HG03060 (cell line): ENCODE measurements around the gene UBXN6.

Experiments used
- ATAC-seq: cut with Tn5 transposase; IDR thresholded peaks from one replicate; pipeline ENCODE4 v1.9.1; 2021; ENCODE audit warnings: low read depth, moderate number of reproducible peaks; ENCODE audit not compliant: unreplicated experiment

Gene UBXN6

GRCh38 chr19:4413588-4413987 is 44.0 kb downstream of the UBXN6 start:
- no peak for ATAC-seq

- no peak for ATAC-seq
Measured at GRCh38 chr19:4409123-4409933, 48.3 kb downstream of the UBXN6 start.

- no peak for ATAC-seq
Measured at GRCh38 chr19:4406626-4407025, 51.0 kb downstream of the UBXN6 start.

GRCh38 chr19:4405977-4406376 is 51.6 kb downstream of the UBXN6 start:
- no peak for ATAC-seq

- ATAC-seq: no peak
Measured at GRCh38 chr19:4403005-4403761, 54.4 kb downstream of the UBXN6 start.

GRCh38 chr19:4402171-4403004 is 55.2 kb downstream of the UBXN6 start, which contains the start of gene CHAF1A:
Gene CHAF1A (plus strand): TSS chr19:4402640. CDS start chr19:4402763, 123 bp downstream.
- ATAC-seq: peak; percentile 85

GRCh38 chr19:4401769-4402170 is 55.8 kb downstream of the UBXN6 start:
- no peak for ATAC-seq

GRCh38 chr19:4400135-4400936 is 57.3 kb downstream of the UBXN6 start, which contains the start of gene SH3GL1:
Gene SH3GL1 (minus strand): TSS chr19:4400547. CDS start chr19:4400368, 179 bp downstream.
- peak; percentile 39 for ATAC-seq

GRCh38 chr19:4399812-4400134 is 57.8 kb downstream of the UBXN6 start:
- no peak for ATAC-seq

- no peak for ATAC-seq
Measured at GRCh38 chr19:4396949-4397783, 60.4 kb downstream of the UBXN6 start.
